ENCODE measurements around the gene NME1.
"Not testable (repeated sequence)": the region's sequence is repeated elsewhere in the genome, so short reads cannot be mapped to it uniquely, and the experiment has no call there.

NME1 gene

DNA sequence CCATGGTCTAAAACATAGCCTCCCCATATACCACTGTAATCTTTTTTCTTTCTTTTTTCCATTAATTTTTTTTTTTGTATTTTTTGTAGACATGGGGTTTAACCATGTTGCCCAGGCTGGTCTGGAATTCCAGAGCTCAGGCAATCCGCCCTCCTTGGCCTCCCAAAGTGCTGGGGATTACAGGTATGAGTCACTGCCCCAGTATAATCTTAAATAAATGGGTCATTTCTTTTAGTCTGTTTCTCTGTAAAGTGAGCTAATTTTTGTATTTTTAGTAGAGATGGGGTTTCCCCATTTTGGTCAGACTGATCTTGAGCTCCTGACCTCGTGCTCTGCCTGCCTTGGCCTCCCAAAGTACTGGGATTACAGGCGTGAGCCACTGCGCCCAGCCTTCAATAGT lies 5.7 kb upstream of the NME1 start:
- DNase-seq: no peak

DNA sequence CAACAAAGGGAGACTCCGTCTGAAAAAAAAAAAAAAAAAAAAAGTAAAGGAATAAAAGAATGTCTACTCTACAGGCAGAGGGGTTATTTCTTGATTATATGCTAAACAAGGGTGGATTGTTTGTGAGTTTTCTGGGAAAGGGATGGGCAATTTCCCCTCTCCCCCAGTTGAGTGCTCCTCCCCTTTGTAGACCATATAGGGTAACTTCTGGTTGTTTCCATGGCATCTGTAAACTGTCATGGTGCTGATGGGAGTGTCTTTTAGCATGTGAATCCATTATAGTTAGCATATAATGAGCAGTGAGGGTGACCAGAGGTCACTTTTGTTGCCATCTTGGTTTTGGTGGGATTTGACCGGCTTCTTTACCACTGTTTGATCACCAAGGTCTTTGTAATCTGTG lies 4.2 kb upstream of the NME1 start:
- DNase-seq: no peak

DNA sequence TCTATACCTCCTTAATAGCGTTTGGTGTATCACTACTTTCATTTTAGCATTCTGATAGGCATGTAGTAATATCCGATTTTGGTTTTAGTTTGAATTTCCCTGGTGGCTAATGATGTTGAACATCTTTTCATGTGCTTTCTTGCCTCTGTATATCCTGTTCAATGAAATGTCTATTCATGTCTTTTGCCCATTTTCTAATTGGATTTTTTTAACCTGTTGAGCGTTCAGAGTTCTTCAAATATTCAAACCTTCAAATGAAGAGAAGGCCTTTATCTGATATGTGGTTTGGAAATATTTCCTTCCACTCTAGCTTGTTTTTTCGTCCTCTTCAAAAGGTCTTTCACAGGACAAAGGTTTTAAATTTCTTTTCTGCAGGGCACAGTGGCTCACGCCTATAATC lies 2.4 kb upstream of the NME1 start:
- no peak for DNase-seq

DNA sequence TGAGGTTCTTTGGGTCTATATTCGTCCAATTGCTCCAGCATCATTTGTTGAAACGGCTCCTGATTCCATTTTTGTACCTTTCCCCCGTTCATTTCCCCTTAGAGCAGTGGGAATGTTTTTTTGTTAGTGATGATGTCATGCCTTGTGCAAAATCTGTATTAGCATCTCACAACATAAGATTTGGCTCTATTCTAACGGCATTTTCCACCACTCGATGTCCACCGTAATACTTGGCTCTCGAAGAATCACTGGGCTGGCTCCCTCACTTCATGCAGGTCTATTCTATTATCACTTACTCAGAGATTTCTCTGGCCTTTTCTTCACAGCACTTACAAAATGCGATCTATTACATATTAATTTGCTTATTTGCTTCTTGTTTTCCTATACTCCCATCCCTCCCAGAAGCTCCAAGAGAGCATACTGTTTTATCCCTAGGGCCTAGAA lies 571 bp upstream of the NME1 start:
- no peak for DNase-seq

DNA sequence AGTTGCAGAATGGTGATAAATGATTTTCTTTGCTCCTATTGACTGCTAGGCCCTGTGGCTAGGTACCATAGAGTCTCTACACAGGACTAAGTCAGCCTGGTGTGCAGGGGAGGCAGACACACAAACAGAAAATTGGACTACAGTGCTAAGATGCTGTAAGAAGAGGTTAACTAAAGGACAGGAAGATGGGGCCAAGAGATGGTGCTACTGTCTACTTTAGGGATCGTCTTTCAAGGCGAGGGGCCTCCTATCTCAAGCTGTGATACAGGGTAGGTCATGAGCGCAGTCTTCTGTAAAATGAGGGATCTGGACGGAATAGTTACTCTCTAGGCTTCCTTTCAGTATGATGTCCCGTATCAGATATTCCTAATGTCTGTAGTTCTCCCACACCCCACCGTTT lies 817 bp downstream of the NME1 start:
- peak in 1 of 2 experiments; percentile 12 for DNase-seq

DNA sequence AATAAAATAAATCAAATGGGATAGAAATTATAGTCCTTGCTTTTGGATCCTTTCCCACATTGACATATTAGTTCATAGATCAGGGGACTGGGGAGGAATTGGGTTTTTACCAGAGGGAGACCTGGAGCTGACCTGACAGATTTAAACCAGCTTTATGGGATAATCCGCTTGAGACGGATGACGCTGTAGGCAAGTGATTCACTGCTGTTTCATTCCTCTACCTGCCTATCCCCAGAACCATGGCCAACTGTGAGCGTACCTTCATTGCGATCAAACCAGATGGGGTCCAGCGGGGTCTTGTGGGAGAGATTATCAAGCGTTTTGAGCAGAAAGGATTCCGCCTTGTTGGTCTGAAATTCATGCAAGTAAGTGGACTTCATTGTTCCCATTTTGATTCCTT lies 2.1 kb downstream of the NME1 start:
- DNase-seq: no peak

DNA sequence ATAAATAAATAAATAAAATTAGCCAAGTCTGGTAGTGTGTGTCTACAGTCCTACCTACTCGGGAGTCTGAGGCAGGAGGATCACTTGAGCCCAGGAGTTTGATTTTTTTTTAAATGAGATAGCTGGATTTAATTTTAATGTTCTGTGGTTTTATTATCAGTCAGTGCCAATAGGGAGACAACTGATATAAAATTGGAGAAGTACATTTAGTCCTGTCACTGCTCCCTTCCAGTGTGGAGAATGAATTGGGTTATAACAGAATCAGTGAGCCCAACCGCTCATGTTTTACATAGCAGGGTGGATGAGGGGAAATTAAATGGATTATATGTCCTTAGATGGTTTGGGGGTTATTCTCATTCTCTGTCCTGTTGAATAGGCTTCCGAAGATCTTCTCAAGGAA lies 6.2 kb downstream of the NME1 start:
- DNase-seq: no peak

DNA sequence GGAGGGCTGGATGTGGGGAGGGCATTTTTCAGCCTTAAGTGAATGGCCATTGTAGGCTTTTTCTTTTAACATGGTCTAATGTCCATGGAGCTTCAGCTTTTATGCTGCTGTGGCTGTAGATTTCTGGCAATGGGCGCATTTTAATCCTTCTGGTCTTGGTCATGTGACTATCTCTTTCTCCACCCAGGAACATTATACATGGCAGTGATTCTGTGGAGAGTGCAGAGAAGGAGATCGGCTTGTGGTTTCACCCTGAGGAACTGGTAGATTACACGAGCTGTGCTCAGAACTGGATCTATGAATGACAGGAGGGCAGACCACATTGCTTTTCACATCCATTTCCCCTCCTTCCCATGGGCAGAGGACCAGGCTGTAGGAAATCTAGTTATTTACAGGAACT lies 8.2 kb downstream of the NME1 start:
- no peak for DNase-seq

DNA sequence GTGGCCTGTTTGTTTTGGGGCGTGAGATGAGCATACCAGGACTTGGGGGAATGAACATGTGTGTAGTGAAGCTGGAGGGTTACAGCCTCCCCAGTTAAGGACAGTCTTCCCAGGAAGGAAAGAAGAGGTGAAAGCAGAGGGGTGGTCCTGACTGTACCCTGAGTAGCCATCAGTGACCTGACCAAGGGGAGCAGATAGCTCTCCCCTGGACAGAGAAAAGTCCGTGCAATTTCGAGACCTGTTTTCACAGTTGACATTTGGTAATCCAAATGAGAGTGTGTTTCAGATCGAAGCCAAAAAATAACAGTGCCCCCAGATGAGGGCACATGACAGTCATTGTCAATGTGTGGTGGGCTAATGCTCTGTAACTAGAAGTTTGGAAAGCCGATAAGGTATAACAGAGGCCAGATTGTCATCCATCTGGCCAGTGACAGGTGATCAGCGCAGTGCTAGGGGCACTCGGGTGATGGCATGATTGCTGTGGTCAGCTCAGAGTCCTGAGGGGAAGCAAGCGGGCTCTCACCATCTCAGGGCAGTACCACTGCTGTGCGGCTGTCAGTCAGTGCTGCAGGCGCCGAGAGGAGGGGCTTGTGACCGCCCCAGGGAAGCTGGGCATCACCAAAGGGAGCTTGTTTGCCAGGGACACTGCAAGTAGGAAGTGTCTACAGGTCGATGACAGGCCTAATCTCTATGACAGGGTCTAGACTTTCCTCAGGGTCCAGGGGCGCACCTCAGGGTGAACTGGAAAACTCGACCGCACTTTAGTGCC lies 11.7 kb downstream of the NME1 start:
- DNase-seq: no peak

DNA sequence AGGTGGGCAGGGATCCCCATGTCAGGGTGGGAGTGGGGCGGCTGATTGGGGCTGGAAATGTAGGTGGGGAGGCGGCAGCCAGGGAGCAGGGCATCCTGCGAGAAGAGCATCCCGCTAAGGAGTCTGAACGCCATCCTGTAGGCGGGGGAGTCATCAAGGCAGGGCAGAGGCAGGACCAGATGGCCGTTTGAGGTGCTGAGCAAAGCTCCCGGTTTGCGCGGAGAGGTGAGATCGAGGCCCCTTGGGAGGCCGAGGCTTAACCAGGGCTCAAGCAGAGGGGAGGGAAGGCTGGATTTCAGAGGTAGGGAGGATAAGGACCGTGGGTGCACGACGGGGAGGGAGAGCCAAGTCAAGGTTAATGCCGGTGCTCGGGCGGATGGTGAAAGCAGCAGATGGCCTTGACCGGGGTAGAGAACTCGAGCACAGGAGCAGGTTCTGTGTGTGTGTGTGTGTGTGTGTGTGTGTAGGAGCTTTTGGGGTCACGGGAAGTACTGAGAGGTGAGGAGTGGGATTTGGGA lies 12.4 kb downstream of the NME1 start:
- DNase-seq: no peak

DNA sequence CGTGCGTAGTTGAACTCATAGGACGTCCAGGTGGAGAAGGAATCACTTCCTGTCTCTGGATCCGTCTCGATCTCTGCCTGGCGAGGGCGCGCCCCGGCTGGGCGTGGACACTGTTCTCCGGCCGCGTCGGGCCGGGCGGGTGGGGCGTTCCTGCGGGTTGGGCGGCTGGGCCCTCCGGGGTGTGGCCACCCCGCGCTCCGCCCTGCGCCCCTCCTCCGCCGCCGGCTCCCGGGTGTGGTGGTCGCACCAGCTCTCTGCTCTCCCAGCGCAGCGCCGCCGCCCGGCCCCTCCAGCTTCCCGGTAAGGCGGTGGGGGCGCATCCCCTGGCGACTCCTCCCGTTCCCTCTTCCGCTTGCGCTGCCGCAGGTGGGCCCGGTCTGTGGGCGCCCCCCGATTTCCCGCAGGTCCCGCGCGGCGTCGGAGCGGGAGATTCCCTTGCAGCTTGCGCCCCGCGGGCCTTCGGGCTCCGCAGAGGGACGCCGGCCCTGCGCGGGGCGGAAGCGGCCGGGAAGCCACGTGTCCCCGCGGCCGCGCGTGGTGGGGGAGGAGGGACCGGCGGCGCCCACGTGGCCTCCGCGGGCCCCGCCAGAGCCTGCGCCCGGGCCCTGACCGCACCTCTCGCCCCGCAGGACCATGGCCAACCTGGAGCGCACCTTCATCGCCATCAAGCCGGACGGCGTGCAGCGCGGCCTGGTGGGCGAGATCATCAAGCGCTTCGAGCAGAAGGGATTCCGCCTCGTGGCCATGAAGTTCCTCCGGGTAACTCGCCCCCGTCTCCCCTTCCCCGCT lies 13.0 kb downstream of the NME1 start, which contains the start of gene NME2:
Gene NME2 (plus strand): TSS at position 214 of the 789 bp plus-strand sequence. CDS start 420 bp downstream, at position 634.
- peak; percentile 42 to 72 for DNase-seq

DNA sequence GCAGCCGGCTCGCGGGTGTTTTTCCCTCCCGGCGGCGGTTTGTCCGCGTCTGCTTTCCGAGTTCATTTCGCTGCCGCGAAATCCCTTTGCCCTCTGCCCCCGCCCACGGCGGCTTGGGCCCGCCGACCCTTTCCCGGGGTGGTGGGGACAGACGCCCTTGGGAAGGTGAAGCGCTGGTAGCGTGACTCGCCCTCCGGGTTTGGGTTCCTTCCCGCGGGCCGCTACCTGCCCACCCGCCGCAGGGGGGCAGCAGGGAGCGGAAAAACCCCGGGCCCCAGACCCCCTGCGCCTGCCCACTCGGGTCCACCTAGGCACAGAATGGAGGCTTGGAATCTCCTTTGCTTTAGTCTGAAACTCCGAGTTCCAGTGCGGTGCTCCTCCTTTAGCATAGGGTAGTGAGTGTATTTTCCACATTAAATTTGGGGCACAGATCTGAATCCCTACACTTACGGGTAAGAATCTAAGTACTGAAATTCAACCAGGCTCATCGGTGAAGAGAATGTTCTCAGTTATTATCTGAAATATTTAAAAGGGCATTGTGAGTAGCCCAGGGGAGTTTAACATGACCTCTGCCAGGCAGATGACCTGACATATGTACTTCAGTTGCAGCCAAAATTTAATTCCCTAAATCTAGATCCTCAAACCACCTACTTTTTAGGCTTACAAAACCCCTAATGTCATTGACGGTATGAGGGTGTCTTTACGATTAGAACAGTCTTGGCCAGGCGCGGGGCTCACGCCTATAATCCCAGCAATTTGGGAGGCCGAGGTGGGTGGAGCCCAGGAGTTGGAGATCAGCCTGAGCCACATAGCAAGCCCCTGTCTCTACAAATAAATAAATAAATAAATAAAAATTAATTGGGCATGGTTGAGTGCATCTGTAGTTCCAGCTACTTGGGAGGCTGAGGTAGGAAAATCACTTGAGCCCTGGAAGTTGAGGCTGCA lies 13.9 kb downstream of the NME1 start:
- DNase-seq: peak in 1 of 2 experiments; percentile 3

DNA sequence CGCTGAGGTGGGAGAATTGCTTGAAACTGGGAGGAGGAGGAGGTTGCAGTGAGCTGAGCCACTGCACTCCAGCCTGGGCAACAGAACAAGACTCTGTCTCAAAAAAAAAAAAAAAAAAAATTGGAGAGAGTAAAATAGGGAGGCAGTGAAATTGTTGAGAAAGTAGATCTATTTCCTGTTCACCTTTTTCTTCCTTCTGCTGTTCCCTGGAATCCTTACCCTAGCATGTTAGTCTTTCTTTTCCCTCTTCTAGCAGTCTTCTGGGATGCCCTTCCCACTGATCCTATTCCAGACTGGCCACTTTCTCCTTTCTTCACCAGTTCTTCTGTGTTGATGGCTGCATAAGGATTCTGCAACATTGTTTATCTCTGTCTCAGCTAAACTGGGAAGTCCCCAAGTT lies 16.0 kb downstream of the NME1 start:
- no peak for DNase-seq

DNA sequence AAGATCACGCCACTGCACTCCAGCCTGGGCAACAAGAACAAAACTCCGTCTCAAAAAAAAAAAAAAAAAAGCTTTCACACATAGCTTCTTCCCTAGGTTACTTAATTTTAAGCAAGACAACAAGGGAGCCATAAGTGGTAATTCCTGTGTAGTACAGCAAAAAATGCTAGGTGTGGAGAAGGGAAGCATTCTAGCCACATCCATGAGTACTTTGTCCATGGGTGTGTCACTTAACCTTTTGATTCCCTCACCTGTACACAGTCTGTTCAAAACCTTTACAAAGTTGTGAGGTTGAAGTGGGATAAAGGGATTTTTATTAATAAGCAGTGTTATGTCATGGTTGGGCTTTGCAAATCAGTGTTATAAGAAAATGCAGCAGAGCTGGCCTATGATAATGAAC lies 17.4 kb downstream of the NME1 start:
- no peak for DNase-seq

DNA sequence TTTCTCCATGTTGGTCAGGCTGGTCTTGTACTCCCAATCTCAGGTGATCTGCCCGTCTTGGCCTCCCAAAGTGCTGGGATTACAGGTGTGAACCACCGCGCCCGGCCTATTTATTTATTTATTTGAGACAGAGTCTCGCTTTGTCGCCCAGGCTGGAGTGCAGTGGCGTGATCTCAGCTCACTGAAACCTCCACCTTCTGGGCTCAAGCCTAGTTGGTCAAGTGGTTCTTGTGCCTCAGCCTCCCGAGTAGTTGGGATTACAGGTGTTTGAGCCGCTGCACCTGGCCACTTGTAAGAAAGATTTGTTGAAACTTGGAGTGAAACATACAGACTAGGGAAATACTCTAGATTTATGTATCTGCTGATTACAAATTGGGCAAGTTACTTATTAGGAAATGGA lies 18.7 kb downstream of the NME1 start:
- DNase-seq: not testable (repeated sequence)

DNA sequence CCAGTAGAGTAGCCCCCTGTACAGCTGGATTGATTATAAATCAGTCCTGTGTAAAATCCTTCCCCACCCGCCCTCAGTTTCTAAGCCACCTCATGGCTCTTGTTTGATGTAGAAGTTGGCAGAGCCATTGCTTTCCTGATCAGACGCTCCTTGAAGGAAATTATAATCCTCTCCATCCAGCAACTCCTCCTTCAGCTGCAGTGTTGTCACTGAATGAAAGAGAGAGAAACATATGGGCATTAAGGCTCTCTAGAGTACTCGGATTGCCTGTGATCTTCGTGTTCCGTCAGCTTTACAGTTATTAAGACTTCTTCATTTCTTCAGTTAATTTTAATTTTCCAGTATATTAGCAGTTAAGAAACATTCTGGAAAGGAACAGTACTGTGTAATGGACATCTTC lies 27.1 kb downstream of the NME1 start:
- DNase-seq: no peak

DNA sequence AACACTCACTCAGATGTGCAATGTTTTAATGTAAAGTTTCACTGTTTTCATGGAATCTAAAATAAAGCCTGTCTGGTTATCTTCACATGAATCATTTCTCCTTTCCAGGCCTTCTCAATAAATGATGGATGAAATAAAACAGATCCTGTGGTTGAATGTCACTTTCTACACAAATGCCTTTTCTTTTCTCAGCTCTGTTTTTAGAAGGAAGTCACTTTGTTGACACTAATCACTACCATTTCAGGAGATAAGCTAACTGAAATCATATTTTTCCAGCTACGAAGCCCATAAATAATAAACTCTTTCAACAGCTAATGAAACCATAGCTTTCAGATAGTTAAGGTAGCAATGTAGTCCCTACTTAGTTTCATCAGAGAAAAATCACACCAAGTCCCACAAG lies 30.8 kb downstream of the NME1 start:
- DNase-seq: no peak

DNA sequence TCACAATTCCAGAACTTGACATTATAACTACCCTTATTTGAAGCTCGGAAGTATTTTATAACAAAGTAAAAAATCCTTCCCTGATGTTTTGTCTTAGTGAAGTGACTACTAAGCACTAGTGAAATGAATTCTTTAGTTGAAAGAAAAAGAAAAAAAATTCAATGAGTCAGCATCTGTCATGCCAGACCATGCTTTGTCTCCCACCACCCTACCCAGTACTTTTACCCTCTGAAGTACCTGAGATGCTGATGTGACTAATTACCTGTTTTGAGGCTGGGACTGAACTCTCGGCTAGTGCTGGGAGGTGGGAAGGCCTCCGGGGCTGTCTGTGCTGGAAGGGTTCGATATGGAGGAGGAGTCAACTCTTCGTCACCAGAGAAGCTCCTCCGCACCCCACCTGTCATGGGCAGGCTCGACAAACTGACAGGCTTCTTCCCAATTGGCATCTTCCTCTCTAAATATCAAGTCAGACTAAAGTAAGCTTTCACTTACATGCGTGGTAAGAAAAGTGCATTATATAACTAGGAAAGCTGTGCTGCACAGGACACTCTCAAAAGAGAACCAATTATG lies 32.5 kb downstream of the NME1 start:
- DNase-seq: no peak

DNA sequence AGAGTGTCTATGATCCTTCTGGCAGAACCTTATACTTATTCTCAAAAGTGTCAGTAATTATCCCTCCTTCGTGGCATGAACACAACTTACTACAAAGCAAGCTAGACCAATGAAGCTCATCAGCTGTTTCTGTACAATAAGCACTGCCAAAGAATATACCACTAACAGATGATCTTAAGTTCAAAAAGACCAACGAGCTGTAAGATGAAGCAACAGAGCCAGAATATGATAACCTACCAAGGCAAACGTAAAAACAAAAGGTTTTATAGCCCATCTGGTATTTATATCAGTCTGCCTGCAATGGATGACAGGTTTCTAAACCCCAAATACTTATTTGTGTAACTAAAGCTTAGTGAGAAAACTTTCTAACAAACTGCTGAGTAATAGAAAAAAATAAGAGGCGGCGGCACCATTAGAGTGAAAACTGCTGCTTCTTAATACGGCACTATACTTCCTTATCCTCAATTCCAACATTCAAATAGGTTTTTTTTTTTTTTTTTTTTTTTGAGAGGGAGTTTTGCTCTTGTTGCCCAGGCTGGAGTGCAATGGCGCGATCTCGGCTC lies 35.0 kb downstream of the NME1 start:
- no peak for DNase-seq

DNA sequence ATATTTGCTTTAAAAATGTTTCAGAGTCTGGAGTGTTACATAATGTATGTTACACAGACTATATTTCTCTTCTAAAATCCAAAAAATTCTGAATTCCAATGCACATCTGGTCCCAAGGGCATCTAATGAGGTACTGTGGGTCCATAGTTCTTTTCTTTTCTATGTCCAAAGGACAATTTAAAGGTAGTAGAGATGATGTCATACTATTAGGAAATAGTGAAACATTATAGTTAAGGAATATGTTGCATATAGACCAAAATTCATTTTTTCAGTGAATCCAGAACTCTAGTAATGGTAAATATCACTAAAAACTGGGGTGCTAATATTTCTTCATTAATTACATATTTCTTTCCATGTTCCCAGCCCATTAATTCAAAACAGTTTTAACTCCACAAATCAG lies 35.8 kb downstream of the NME1 start:
- no peak for DNase-seq

DNA sequence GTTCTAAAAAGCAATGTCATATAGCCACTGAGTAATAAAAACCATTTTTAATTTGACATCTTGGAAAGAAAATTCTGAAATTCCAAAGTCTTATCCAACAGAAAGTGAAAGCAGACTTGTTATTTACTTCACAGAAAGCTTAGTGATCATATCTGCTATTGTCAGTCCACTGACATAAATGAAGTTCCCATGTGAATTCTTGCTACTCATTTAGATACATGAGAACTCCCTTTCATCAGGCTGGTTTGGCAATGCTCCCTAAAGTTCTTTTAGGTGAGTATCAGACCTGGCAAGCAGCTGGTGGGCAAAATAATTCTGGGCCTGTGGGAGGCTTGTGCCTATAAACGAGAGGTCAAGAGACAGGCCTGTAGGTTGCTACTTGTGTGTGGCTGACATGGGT lies 36.3 kb downstream of the NME1 start:
- DNase-seq: no peak

DNA sequence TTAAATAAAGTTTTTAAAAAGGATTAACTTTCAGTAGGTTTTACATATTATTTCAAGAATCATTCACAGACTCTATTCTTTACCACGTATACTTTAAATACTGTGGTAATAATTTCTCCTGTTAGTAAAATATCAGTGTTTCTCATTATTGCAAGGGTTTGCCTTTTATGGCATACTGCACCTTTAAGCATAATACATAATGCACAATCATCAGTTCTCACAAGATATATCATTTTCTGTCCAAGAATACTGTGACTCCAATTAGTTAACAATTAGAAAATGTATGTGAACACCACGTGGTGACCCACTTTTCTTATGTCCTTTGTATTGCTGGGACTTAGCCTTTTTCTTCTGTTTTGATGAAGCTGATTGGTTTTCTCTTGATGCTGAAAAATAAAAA lies 38.5 kb downstream of the NME1 start:
- DNase-seq: no peak

Measured in NCI-H187 (cell line).